Activated CD4-positive, alpha-beta T cell treated with anti-CD3 and anti-CD28 coated beads for 48 hours (primary cell): ENCODE measurements around the gene DUSP10.
A peak's percentile ranks its signal among the peaks of the same experiment; 100 is the strongest.

ENCODE experiments used
- DNase-seq: peaks from one replicate; pipeline ENCODE4 v3.0.0-alpha.2; 2020

Gene DUSP10

DNA sequence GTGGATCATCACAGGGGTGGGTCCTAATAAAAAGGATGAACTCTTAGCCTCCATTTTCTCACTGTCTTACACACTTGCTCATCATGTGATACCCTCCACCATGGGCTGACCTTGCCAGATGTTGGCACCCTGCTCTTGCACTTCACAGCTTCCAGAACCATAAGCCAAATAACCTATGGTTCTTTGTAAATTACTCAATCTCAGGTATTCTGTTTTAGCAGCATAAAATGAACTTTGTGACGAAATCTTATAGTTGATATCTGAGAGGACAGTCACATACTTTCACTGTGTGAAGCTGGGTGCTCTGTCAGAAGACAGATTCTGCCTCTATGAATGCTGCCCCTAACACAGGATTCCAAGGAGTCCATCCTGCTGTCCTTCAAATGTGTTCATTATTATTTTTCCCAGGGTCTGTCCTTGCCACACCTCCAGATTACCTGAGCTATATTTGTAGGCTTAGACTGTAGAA, 13.8 kb downstream of the DUSP10 start:
- no peak for DNase-seq

DNA sequence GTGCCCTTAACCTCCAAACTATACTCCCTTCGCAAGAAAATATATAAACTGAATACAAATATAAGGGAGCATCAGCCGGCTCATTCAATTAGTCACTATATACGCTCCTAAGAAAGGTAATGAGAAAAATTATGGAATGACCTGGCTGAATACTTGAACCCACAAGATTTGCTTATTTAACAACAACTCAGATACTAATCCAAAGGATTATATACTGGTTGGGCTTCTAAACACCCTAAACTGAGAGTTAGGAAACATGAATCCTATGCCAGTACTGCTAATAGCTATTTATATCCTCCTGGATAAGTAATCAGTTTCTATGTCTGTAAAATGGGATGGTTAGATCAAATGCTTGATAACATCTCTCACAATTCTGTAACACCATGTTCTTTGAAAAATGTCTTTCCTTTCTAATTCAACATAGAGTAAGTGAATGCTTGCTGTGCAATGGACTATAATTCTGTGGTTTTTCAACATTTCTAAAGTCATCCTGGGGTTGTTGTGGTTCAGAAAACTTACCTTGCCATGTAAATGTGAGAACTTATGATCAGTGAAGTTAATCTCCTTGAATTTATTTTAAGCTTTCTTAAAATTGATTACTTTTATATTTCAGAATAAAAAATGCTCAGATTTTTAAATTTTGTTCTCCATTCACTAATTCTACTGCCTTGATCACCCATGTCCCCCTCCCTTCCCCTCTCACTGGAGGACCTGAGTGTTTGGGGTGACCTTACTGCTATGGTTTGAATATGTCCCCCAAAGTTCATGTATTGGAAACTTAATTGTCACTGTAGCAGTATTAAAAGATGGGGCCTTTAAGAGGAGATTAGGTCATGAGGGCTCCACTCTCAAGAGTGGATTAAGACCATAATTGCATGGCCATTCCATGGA, 14.5 kb downstream of the DUSP10 start:
- DNase-seq, result no peak

DNA sequence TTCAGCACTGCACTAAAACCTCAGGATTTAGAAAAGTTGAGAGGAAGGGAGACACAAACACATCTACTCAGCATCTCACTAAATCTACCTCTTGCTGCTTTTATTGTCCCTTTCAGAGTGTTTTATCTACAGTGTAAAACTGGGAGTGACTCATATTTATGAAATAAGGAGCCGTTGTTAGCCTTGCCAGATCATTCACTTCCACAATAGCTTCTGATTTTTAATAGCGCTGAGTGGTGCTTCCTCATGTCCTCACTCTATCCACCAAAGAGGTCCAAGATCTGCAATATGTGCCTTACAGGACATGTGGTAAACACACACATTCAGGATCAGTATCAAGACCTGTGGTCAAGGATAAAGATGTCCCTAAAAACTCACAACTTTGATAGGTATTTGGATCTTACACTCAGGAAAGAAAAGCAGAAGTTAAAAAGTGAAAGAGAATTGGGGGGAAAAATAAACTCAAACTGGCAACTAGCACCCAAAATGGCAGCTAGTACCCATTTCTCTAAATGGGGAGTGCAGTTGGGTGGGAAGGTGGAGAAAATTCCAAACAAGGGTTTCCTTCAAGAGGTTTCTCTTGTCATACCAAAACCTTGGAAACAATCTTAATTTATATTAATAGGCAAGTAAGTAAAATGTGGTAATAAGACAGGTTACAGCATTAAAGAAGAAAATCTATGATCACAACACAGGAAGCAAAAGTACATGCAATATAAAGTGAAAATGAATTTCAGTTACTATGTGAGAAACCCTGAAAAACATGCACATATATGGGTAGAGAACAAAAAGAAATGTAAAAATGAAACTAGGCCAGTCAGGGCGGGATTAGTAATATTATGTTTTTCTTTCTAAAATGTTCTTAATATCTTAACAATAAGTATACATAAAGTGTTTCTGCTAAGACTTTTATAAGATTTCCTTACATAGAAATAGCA, 15.9 kb downstream of the DUSP10 start:
- DNase-seq, result no peak

DNA sequence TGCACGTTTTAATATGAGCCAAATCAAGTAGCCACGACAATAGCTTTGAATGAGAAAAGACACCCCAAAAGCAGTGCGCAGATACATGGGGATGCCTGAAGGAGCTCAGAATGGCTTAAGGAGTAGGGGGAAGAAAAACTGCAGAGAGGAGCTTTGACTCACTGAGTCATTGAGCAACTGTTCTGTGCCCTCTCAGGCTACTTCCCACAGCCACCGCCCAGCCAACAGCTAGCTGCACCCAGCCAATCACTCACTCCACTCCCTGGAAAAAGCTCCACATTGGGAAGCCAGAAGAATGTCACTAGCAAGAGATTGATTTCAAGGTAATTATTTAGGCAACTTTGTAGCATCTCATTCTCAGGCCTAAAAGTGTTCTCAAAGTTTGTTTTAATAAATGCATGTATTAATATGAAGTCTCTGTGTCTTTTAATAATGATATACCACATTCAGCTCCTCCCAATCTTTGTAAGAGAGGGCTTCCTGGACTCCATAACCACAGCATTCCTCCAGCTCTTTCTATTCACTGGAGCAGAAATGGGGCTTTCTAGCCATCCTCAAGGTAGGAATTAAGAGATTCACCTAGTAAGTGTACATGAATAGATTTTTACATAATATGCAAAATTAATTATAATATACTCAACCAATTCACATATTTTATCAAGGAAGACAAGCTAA, 16.8 kb downstream of the DUSP10 start:
- DNase-seq, result no peak

DNA sequence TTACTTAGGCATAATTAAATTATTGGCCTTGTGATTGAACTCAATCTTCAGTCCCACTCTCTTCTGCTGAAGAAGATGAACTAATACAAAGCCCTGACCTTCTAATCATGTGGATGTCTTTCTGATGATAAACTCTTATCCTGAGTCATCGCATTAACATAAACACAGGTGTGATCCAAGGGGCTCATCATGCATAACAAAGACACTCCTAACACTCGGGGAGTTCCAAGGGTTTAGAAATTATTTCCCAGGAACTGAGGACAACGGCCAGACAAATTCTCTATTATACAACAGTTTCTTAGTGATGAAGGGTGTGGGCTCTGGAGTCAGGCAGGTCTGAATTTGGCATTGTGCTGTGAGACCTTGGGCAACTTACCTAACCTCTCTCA, 18.0 kb downstream of the DUSP10 start:
- no peak for DNase-seq

DNA sequence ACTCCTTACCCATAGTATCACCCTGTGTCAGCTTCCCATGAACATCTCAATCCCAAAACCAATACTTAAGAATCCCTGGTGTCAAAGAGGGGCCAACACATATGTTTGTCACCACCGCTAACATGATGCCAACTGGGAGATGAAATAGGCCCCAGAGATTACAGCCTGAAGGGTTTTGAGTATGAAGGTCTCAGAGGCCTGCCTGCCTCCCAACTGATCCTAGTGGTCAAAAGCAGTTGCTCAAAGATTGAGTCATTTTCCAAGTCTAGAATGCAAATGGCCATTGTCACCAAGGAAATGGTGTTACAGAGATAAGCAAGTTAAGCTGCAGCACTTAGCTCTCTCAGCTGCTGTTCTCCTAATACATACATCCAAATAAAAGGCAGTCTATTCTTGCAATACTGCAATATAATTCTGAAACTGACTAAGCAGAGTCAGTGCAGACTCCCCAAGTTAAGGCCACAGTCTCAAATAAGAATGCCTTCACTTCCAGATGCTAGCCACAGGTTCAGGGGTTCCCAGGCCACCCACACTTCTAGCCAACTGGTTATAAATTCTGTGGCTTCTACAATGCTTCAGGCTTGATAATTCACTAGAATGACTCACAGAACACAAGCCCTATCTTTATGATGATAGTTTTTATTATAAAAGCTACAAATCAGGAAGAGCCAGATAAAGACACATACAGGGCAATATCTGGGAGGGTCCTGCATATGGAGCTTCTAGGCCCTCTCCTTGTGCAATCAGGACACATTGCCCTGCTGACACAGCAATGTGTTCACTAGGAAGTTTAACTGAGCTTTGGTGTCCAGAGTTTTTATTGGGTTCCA, 18.7 kb downstream of the DUSP10 start:
- peak; percentile 21 for DNase-seq

DNA sequence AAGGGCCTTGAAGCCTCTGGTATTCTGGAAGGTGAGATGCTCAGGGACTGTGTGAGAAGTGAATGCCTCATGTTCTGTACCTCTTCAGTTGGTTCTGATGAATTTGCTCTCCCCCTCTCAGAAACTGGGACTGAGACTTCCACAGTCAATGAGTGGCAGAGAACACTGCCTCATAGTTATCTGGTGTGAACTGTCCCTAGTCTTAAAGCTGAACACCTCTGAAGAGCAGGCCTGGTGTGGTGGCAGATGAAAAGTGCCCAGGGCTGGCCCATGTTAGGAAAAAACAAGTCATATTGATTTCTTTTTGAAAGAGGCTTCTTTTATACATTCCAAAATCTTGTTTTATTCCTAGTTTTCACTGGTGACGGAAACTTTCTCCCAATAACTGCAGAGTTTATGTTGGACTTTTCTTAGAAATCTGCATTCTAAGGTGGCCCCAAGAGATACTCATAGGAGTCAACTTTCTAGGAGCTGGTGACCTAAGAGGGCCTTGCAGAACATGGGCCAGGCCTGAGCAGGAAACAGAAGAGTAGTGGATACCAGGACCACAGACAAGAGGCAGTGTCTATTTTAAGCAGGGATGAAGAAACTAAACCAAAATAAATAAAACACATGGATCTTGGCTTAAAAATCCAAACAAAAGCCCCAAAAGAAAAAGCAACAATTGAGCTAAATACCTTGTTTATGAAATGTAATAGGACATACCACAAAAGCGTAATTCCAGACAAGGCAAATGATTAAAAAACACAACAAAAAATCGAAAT, 19.5 kb downstream of the DUSP10 start:
- DNase-seq, result no peak

DNA sequence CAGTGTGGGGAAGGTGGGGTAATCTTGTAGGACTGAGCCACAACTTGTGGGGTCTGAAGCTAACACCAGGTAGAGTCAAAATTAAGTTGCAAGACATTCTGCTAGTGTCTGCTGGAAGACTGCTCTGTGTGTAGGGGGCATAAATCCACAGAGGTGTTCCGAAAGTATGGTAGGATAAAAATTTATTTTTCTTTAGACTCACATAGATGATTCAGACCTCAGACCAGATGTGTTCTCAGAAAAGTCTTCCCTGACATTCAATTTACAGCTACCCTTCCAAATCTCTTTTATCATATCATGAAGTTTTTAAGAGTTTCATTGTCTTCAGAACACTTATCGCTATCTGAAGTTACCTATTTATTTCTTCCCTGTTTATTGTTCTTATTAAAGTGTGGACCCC, 21.3 kb downstream of the DUSP10 start:
- DNase-seq, result no peak

DNA sequence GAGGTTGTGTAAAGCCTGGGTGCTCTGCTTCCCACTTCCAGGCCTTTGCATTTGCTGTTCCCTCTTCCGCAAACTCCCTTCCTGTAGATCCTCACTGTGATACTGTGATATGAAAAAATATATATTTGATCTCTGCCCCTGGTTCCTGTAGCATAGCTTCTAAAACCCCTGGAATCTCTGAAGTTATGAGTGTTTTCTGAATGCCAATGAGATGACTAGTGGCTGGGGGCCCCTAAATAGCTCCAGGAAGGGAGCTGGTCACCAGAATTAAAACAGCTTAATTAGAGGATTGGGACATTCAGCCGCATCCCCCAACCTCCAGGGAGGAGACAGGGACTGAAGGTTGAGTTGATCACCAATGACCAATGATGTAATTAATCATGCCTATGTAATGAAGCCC, 21.9 kb downstream of the DUSP10 start:
- no peak for DNase-seq

DNA sequence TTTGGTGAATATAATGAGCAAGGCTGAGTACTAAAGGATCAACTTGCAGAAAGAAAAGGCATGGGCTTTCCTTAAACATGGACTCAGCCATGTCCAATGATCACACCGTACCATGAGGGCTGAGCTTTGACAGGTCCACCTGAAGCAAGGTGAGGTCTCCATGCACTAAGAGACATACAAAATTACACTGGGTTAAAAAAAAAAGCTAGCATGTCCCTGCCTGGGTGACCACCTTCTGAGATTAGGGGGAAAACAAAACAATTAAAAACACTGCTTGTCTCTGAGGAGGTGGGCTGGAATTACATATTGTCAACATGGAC, 22.7 kb downstream of the DUSP10 start:
- no peak for DNase-seq

DNA sequence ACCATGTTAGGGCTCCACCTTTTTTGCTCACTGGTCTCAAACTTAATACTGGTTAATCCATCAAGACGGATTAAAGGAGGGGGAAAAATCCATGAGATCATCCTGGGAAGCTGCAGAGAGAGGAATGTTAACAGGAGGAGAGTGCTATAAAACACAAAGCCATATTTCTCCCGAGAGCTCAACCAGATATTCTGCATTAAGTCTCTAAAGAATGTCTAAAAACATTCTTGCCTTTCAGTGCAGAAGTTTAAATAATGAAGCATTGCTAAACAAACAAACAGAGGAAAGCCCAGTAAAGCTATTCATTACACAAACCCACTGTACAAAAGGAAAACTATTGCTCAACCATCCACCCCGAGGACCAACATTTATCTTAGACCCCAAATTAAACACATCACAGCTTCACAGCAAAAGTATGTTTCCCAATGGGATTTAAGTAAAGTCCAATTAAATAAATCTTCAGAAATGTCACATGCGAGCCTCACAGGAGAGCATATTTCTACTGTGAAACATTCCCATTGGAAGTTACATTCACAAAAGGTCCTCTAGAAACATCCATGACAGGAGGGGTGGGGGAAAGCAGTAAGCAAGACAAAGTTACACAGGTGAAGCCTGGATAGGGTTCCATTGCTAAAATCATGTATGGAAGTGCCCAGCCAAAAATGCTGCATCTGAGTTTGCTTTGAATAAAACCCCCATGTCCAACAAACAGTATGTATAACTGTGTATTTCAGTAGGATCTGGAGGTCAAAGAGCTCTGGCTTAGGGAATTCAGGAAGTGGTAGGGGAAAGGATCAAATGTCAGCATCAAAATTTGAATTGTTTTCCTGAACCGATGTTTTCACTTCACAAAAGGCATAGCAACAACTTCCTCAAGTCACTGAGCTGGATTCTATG, 23.3 kb downstream of the DUSP10 start:
- DNase-seq, result no peak

DNA sequence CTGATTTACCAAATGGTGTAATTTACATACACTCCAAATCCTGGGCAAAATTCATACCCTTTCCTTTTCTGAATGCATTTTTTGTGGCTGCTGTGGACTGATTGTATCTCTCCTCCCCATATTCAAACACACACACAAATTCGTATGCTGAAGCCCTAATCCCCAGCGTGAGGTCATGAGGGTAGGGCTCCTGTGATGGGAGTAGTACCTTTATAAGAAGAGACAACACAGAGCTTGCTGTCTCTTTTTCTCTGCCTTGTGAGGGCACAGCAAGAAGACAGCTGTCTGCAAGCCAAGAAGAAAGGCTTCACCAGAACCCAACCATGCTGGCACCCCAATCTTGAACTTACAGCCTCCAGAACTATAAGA, 24.4 kb downstream of the DUSP10 start:
- DNase-seq, result no peak

DNA sequence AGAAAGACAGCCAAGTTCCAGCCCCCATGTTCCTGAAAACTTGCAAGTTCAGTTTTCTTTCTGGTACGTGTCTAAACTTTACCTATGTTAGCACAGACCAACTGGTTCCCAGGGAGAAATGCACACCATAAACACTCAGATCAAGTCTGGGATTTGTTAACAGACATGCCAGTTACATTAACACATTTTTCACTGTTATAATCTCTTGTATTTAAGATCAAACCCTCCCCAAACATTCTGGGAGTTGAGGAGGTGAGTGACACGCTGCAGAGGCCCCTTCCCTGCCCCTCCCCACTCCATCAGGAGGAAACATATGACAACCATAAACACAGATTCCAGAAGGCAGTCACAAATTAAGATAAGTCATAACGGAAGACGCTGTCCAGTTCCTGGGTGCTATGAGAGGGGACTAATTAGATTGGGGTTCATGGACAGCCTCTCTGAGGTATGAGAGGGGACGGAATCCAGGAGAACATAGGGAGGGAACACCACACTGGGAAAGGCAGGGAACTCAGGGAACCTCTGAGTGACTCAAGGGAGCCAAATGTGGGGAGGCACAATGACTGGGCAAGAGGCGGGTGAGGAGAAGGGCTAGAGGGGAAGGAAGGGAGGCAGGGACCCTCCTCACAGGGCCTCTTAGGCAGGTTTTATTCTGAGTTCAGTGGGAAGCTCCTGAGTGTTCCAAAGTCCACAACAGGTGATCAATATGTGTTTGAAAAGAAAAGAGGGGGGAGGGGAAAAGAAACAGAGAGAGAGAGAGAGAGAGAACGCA, 25.0 kb downstream of the DUSP10 start:
- no peak for DNase-seq

DNA sequence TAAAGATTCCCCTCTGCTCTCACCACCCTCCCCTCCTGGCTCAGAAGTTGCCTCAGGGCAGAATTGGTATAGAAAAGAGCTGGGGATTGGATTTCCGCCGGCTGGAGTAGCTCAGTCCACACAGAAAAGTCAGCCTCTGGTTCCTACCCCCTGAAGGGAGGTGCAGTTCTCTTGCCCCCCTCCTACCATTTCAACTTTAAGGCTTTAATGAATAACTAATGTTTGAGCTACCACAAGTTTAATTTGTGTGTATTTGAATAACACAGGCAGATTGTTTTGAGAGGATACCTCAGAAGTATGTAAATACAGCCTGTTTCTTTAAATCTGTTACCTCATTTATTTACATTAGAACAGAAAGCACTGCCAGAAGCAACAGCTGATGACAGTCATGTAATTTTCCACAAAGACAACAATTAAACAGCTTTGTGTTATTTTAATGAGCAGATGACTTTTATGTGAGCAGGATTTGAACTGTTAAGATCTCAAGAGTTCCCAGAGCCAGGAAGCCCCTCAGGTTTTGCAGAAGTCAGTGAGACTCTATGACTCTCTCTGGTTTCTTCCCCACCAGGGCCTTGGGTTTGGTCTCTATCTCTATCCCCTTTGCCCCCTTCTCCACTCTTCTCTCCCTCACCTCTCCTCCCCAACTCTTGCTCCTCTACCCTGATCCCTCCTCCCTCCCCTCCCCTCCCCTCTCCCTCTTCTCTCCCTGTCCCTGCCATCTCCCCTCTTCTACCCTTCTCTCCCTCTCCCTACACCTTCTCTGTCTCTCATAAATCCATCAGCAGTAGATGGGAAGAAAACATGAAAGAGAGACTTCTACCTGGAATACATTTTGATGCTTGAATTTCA, 26.3 kb downstream of the DUSP10 start:
- no peak for DNase-seq

DNA sequence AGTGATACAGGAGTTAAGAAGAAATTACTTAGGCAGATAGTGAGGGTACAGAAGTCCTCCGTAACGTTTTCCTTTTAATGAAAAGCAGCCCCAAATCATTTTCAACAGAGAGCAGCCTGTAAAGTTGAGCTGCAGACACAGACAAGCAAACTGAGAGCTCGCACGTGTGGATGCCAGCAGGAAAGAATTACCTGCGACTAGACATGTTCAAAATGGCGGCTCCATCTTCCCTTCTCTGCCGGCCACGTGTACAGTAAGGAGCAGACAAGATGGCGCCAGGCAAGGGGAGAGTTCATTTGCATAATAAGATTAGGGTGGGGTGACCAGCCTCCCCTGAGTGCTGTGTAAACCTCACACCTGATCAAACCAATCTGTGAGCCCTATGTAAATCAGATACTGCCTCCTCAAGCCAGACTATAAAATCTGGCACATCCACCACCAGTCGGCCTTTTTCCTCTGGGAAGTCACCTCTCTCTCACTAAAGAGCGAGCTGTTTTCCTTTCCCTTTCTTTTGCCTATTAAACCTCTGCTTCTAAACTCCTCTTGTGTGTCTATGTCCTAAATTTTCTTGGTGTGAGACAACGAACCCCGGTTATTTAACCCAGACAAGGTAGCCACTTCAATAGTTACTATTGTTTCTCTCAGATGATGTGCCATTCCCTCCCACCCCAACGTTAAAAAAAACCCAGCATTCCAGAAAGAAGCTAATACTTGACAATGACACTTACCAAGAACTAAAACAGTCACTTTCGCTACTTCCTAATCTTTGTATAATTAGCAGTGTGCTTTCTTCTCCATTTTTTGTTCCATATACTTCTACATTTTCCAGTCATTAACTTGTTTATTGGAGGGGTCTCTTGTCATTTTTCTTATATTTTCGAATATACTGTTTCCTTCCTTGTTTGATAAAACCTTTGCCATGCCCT, 27.4 kb downstream of the DUSP10 start:
- no peak for DNase-seq

DNA sequence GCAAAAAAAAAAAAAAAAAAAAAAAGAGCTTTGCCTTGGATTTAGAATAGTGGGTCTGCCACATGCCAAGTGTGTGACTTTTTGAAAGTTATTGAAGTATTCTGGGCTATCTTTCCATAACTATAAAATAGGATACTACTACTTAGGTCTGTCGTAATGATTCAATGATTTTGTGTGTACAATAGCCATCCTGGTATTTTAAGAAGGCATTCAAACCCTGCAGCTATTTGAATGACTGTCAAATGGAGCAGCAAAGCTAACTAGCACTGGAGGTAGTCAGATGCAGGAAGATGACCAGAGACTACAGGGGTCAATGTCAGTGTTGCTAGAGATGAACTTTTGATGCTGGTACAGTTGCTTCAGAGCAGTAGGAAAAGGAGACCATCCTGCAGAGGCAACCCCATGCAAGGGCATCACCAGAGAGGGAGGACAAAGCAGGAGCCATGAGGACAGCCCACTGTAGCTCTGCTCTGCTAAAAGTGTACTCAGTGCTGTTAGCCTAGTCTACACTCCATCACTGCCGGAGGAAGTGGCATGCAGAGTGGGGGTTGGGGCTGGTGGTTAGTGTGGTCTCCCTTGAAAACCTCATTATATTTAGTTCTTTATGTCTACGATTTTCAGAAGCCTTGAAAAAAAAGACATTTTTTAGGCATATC, 29.0 kb downstream of the DUSP10 start:
- DNase-seq, result peak; percentile 78

DNA sequence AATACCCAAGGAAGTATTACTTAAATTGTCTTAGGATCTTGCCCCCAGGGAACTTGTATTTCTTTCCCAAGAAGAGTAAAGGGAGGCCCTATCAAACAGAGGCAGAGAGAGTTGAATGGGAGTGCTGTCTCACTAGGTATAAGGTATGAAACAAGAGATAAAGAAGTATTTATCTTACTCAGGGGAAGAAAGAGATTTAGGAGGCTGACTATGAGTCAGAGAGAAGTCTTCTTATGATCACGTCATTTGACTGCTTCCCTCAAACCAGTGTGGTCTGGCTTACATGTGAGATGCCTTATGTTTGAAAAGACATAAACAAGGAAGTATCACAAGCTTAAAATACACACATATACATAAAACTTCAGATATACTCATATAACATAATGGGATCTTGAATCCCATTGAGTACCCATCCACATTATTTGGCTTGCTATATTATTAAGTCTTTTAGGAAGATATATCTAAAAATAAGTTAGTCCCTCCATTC, 29.6 kb downstream of the DUSP10 start:
- peak; percentile 43 for DNase-seq
